Glomerular visceral epithelial cell (primary cell): ENCODE measurements around the gene GALNS.

Experiments used
- DNase-seq: peaks from one replicate; pipeline ENCODE4 v3.0.0-alpha.2; 2016; ENCODE audit errors: extremely low spot score

GALNS gene

DNA sequence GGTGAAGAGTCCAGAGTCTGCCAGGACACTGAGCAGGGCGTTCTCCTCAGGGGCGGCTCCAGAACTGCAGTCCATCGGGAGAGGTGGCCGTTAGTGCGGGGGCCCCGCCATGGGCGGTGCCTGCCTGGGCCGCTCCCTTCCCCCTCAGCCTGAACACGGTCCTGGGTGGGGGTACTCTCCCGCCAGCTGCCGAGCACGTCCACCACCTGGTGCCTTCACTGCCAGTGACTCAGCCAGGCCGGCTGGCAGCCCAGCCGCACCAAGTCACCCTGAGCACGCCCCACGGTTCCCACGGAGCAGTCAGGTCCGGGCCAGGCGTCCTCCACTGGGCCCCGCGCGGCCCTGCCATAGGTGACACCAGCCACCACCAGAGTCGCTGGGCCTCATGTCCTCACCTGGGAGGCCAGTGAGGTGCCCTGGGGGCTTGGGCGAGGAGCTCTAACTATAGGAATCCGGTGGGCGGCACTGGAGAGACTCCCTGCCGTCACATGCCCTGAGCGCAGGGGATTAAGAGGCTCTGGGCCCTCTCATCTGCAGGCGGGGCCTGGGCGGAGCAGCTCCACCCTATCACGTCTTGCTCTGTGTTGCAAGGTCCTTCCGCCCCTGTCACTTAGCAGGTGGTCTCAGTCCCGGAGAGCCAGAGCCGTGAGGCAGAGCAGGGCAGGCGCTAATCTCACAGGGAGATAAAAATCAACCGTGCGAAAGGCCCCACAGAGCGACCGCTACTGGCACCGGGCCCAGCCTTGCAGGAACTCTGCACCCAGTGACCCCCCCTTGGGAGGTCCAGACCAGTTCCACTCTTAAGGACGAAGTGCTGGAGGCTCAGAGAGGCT is 86.1 kb downstream of the GALNS start:
- DNase-seq, result peak; percentile 98

DNA sequence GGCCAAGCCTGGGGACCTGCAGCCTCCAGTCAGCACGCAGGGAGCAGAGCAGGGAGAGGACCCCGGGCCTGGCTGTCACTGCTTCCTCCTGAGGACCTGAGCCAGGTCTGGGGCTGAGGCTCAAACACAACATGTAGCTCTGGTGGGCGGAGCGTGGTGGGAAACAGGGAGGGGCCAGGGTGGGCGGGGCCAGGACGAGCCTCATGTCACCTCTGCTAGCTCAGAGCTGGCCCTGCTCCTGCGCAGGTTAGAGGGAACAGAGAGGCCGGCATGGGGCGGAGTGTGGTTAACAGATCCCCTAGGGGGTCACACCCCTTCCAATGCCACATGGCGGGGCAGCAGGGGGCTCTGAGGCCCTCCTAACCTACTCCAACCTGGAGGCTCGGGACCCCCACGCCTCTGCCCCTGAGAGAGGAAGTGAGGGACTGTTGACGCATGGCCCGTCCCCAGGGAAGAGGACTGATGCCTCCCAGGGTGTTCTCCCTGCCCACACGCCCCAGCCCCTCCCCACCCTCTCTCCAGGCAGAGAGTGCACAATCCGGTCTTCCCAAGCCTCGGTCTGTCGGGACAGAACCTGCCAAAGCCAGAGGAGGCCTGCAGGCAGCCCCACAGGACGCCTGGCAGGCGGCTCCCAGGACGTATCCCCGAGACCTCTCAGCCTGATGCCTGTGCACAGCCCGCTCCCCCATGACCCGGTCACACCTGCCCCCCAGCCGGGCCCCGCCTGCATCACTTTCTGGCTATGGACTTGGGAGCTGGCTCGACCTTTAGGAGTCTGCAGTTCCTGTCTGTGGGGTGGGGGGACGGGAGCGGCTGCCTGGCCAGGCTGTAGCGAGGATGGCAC is 86.9 kb downstream of the GALNS start:
- peak; percentile 60 for DNase-seq

DNA sequence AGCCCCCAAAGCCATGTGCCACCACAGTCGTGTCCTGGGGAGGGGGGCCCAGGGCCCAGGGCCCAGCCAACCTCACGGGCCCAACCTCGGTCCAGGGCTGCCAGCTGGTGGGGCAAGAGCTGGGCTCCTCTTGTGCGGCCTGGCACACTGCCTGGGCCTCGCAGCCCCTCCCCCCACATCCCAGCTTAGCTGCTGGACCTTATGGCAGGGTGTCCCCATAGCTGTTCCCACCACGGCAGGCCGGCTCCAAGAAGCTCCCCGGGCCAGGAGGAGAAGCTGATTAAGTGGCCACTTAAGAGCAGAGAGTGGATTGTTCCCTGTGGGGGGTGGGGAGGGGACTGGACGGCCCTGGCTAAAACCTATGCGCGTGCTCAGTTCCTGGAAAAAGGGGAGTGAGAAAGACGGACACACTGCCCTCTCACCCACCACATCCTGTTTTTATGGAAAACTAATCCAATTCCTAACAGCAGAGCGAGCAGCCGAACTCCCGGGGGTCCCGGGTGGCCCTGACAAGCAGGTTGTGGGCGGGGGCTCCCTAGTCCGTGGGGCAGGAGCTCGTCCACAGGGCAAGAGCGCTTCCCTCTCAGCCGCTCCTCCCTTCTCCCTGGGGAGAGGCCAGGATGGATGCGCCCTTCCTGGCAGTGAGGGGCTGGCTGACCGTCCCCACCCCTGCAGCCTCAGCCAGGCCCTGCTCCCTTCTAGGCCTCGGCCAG is 88.5 kb downstream of the GALNS start:
- peak; percentile 59 for DNase-seq

DNA sequence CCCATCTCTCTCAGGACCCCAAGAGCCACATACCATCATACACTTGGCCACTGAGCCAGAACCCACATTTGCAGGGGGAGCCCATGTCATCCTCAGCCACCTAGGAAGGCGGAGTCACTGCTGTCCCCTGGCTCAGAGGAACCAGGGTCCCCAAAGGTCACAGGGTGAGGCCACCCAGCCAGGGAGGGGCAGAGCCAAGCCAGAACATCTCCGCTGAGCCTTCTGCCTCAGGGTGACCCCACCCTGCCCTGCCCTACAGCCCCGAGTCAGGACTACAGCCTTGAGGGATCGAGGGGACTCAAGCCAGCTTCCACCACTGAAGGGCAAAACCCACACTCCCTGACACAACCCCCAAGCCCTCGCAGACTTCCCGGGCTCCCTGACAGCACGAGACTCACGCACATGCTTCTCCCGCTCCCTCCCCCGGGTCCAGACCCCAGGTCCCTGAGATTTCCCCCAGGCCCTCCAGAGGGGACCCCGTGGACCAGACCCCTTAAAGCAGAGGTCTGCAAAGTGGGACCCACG is 89.1 kb downstream of the GALNS start:
- DNase-seq, result no peak

DNA sequence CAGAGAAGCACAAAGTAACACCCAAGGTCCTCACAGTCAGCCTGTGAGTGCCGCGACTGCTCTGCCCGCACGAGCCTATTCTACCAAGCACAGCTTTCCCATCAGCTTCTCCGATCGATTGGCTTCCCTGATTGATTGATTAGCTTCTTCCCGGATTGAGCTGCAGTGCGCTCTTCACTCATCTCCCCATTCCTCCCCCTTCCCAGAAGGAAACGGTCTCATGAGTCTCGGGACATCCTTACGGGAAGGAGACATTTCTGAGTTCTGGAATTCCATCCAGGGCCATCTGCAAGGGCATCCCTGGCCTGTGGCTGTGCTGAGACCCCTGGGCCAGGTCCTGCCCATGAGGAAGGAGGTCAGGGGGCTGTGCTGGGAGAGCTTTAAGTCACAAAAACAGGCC is 89.8 kb downstream of the GALNS start:
- DNase-seq, result no peak

DNA sequence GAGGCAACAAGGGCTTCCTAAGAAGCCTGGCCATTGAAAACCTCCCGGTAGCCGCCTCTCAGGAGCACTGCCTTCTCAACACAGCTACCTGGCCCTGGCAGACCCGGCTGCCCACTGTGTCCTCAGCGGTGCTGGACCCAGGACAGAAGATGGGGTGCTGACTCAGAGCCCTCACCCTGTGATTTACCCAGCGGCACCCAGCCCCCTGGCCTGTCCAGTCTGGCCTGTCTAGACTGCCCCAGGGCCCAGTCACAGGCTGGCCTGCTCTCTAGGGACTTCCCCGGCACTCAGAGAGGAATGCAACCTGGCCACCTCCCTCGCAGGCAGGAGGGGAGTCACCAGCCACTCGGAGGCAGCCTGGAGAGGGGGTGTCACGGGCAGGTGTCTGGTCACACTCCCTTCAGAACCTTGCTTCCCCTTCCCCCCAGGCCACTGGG is 91.8 kb downstream of the GALNS start:
- peak; percentile 82 for DNase-seq

DNA sequence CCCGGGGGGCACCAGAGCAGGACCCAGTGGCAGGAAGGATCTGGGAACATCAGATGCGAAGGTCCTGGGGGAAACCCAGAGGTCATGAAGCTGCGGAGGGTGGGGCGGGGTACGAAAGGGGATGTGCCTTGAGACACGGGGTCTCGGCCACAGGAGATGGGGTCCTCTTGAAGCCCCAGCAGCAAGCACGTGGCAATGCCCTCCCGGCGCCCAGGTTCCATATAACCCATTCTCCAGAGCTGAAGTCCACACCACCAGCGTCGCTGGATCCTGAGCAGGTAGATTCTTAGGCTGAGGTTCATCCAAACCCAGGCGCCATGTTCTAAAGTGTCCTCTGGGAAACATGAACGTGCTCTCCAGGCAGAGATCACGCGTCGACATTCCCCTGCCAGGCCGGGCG is 92.7 kb downstream of the GALNS start:
- no peak for DNase-seq
